GM21360 (cell line): Measurements from ENCODE around the gene STAT3.
"Not testable (repeated sequence)": the region's sequence is repeated elsewhere in the genome, so short reads cannot be mapped to it uniquely, and the experiment has no call there.

ENCODE experiments used
- ATAC-seq: cut with Tn5 transposase; IDR thresholded peaks from one replicate; pipeline ENCODE4 v1.9.1; 2021; ENCODE audit warnings: mild to moderate bottlenecking, moderate library complexity; ENCODE audit not compliant: unreplicated experiment

STAT3 gene

DNA sequence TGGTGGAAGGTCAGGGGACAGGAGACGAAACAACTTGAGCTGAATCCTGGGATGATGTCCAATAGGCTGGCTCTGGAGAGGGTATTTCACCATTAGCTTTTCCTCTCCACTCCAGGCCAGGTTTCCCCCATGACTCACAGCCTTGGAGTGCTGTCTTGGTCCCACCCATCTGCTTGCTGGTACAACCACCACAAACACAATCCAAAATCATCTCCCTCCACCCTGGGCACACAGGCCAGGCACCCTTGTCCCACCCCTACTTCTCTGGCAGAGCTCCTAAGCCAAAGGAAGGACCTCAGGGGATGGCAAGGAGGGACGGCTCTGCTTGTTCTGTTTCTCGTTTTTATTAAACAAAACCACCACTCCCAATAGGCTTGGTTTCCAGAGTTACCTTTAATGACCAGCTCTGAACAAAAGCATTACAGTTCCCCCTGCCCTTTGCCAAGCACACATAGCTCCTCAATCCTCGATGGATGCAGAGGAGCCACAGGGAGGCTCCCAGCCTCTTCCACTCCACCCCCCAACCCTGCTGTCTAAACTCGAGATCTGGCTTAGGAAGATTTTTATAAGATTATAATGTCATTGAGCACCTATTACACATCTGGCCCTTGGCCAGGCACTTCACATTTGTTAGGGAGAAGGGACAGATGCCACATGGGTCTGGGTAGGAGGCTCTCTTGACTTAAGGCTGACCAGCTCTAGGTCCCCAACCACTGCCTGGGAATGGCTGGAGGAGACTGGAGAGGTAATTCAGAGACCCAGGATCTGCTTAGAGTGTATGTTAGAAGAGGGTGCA is 21.5 kb upstream of the STAT3 start:
- ATAC-seq = no peak

GRCh38 chr17:42408061-42408460 is 19.8 kb upstream of the STAT3 start:
- no peak for ATAC-seq

DNA sequence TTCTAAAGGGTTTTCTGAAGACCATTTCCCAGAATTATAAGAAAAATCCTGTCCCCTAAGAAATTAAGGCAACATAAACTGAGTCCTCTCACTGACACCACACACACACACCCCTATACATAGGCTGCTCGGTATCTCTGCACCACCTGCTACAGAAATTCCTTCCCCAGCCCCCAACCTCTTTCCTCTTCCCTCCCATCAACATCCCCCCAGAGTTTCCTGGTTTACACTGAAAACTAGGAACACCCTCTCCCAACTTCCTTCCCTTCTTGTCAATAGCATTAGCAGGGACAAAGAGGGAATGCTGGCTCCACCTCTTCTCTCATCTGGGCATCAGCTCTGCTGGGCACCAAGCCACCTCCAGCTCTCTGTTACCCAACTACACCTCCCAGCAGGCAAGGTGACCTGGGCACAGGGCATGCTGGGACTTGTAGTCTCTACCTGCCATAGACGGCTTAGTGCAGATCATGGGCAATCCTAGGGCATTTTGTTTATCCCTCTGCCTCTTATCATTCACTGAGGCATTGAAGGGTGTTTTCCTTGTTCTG is 19.1 kb upstream of the STAT3 start:
- no peak for ATAC-seq

- no peak for ATAC-seq
Observed at GRCh38 chr17:42406615-42407288, 18.5 kb upstream of the STAT3 start.

DNA sequence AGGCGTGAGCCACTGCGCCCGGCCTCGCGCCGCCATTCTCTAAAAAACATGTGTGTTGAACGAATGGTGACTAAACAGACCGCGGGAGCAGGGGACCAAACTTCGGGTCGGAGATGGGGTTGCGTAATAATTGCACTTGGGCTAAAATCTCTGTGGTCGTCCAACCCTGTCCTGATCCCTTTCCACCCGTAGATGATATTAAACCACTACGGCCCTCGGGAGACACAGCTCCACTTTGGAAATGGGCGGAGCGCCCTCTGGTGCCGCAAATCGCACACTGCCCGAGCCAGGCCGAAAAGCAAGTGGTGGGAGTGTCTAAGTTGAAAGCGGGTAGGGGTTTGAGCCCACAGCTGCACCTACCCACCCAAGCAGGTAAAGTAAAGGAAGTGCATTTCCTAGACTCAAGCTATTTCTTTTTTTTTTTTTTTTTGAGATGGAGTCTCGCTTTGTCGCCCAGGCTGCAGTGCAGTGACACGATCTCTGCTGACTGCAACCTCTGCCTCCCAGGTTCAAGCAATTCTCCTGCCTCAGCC is 17.8 kb upstream of the STAT3 start:
- no peak for ATAC-seq

- no peak for ATAC-seq
Observed at GRCh38 chr17:42405076-42405475, 16.8 kb upstream of the STAT3 start.

GRCh38 chr17:42404326-42405055 is 16.2 kb upstream of the STAT3 start:
- ATAC-seq = no peak

GRCh38 chr17:42403150-42403549 is 14.9 kb upstream of the STAT3 start:
- ATAC-seq = no peak

- ATAC-seq = no peak
Observed at GRCh38 chr17:42402117-42402516, 13.9 kb upstream of the STAT3 start.

GRCh38 chr17:42400844-42401375 is 12.7 kb upstream of the STAT3 start:
- ATAC-seq = not testable (repeated sequence)

GRCh38 chr17:42399948-42400843 is 12.0 kb upstream of the STAT3 start:
- ATAC-seq = no peak

DNA sequence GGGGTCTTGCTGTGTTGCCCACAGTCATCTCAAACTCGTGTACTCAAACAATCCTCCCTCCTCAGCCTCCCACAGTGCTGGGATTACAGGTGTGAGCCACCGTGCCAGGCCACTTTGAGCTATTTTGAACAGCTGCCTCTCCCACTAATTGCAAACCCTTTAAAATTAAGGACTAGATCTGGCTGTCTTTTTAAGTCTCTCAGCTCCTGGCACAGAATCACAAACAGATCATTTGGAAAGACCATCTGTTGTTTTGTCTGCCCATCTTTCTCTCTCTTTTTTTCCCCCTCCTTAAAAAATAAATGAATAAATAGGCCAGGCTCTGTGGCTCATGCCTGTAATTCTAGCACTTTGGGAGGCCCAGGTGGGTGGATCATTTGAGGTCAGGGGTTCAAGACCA is 10.9 kb upstream of the STAT3 start:
- no peak for ATAC-seq

DNA sequence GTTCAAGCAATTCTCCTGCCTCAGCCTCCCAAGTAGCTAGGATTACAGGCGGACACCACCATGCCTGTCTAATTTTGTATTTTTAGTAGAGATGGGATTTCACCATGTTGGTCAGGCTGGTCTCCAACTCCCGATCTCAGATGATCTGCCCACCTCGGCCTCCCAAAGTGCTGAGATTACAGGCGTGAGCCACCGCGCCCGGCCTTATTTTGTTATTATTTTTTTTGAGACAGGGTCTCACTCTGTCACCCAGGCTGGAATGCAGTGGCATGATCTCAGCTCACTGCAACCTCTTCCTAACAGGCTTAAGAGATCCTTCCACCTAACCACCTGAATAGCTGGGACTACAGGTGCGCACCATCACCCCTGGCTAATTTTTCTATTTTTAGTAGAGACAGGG is 7.4 kb upstream of the STAT3 start:
- ATAC-seq = not testable (repeated sequence)

DNA sequence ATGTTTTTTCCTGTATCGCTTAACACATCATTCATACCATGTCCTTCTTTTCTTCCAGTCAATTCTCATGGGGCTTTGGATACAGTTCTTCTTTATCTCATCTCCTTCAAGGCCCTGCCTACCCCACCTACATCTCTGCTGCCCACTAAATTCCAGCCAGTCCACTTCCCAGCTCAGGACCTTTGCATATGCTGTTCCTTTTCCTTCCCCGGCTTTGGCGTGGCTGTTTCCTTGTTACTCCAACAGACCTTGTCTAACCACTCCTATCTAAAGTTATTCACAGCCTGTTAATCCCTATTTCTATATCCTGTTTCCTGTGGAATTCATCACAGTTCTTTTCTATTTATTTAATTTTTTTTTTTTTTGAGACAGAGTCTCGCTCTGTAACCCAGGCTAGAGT is 6.6 kb upstream of the STAT3 start:
- no peak for ATAC-seq

GRCh38 chr17:42392692-42393415 is 4.6 kb upstream of the STAT3 start:
- ATAC-seq = no peak

GRCh38 chr17:42391439-42391838 is 3.2 kb upstream of the STAT3 start:
- ATAC-seq = not testable (repeated sequence)

- no peak for ATAC-seq
Observed at GRCh38 chr17:42389899-42390298, 1.7 kb upstream of the STAT3 start.

DNA sequence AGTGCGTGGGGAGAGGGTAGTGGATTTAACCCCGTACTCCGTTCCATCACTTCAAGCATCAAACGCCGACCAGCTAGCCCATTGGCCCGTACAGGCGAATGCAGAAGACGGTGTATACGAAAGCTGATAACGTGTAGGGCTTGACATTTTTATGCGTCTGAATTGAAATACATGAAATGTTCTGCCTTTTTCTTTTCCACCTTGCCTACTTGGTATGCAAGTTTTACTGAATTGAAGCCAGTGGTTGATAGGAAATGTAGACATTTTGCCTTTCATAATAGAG is 834 bp upstream of the STAT3 start:
- peak; percentile 24 for ATAC-seq

DNA sequence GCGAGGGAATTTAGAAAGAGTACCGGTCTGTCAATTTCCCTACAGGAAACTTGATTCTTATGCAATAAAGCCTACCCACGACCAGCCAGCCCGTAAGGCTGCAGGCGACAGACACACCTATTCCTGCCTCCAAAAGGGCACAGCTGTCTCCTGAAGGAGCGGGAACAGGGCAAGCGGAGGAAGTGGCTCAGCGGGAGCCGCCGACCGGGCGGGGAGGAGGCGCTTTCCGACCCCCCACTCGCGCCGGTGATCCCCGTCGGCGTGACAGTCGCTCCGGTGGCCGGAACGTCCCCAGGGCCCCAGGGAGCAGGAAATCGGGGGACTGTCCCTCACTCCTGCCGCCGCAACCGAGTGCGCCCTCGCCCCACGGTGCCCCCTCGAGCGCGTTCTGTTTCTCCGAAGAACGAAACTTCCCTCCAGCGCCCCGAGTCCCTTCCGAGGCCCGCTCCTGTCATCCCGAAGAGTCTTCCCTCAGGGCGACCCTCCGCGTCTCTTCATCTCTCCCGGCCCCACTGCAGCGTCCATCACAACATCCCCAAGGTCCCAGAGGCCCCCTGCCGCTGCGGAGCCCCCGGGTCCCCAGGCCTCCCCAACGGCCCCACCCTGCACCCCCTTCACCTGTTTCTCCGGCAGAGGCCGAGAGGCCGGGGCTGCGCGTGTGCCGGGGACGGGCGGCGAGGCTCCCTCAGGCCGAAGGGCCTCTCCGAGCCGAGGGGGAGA is 421 bp downstream of the STAT3 start:
- ATAC-seq = peak; percentile 2
